PC-9 (cell line): ENCODE results near the gene CACNA1I. TPM values are rescaled to one million over a fixed set of nuclear protein-coding genes. Genes with fewer than 3 reads are reported as not detected.

ENCODE experiments used
- BruUV-seq: library from RNA; stranded (reverse); fragments of 400-500 nt; replicated peaks from 2 replicates; lab custom pipeline; 2021; lab: Mats Ljungman, UMichigan
- CTCF ChIA-PET: fragments of 300-600 bp; sonication (Branson Sonifier 250); formaldehyde crosslinking; loops from one replicate; lab custom pipeline; 2022; ENCODE audit warnings: antibody characterized with exemption; lab: Charles Lee
- POLR2A ChIA-PET: fragments of 300-600 bp; sonication (Branson Sonifier 250); formaldehyde crosslinking; loops from one replicate; lab custom pipeline; 2022; ENCODE audit warnings: antibody characterized with exemption; ENCODE audit not compliant: unreplicated experiment; lab: Charles Lee
- DNase-seq, 2 experiments: peaks; one replicate each; pipeline versions ENCODE4 v3.0.0 to v3.0.0-alpha.2; 2015 to 2022; ENCODE audit warnings: mixed read lengths in 1 of 2
- H2AFZ ChIP-seq: fragments of 200-600 bp; sonication (generic); 2 replicates; pipeline ENCODE4 v1.8.1; 2017; ENCODE audit warnings: antibody characterized with exemption
- H3F3A ChIP-seq: fragments of 200-600 bp; sonication (generic); 2 replicates; pipeline ENCODE4 v1.8.1; 2017; ENCODE audit warnings: antibody characterized with exemption, mild to moderate bottlenecking, low read depth; ENCODE audit not compliant: insufficient read depth
- H3K27ac ChIP-seq: fragments of 200-600 bp; sonication (generic); 2 replicates; pipeline ENCODE4 v1.6.1; 2016; ENCODE audit warnings: mixed run types
- H3K27me3 ChIP-seq: fragments of 200-600 bp; sonication (generic); 2 replicates; pipeline ENCODE4 v1.6.1; 2016; ENCODE audit warnings: low read depth, mixed run types; ENCODE audit not compliant: insufficient read depth
- H3K36me3 ChIP-seq: fragments of 200-600 bp; sonication (generic); 2 replicates; pipeline ENCODE4 v1.6.1; 2016; ENCODE audit warnings: low read depth, mixed run types
- H3K4me1 ChIP-seq: fragments of 200-600 bp; sonication (generic); replicated peaks from 2 replicates; pipeline ENCODE4 v1.6.1; 2016; ENCODE audit warnings: mixed run types; ENCODE audit not compliant: insufficient read depth
- H3K4me2 ChIP-seq: fragments of 200-600 bp; sonication (generic); 2 replicates; pipeline ENCODE4 v1.6.1; 2017; ENCODE audit warnings: mixed run types
- H3K4me3 ChIP-seq: fragments of 200-600 bp; sonication (generic); 2 replicates; pipeline ENCODE4 v1.6.1; 2016; ENCODE audit warnings: mixed run types
- H3K79me2 ChIP-seq: fragments of 200-600 bp; sonication (generic); 2 replicates; pipeline ENCODE4 v1.6.1; 2017; ENCODE audit warnings: low read depth, mixed run types
- H3K9me2 ChIP-seq: fragments of 200-600 bp; sonication (generic); 2 replicates; pipeline ENCODE4 v1.8.1; 2017; ENCODE audit warnings: mild to moderate bottlenecking; ENCODE audit not compliant: insufficient read depth
- H3K9me3 ChIP-seq: fragments of 200-600 bp; sonication (generic); 2 replicates; pipeline ENCODE4 v1.8.1; 2016; ENCODE audit warnings: low read depth; ENCODE audit not compliant: insufficient read depth
- H4K20me1 ChIP-seq: fragments of 200-600 bp; sonication (generic); 2 replicates; pipeline ENCODE4 v1.8.1; 2017; ENCODE audit not compliant: insufficient read depth
- CTCF ChIP-seq: fragments of 200-600 bp; sonication (generic); conservative IDR thresholded peaks from 2 replicates; pipeline ENCODE4 v1.6.1; 2017; ENCODE audit warnings: mixed run types, antibody characterized with exemption, mild to moderate bottlenecking, moderate library complexity
- EZH2 ChIP-seq: fragments of 200-600 bp; sonication (generic); IDR thresholded peaks from 2 replicates; pipeline ENCODE4 v1.8.0; 2017; ENCODE audit warnings: antibody characterized with exemption, low read depth
- intact Hi-C: fragments of 100-400 bp; cut with micrococcal nuclease; formaldehyde crosslinking; loops from one replicate; pipeline ENCODE4 v1.10.0; 2022; ENCODE audit not compliant: unreplicated experiment
- total RNA-seq: library from RNA; stranded (reverse); gene quantifications from 2 replicates; pipeline ENCODE4 v1.2.3, GENCODE V29; 2021

Gene CACNA1I
- total RNA-seq, 1 experiment from 2014 or later, result 2.8 TPM

- Histone ChIP-seq H3K9me2 (no peaks in the 10 kb centered on the region), H3F3A (no peaks in the 10 kb centered on the region), H3K4me2 (no peak overlapping the region), H3K4me1 (no peaks in the 10 kb centered on the region), H3K4me3 (no peak overlapping the region), H3K27me3 (peaks cover 60% of the 10 kb centered on the region), H3K9me3 (no peaks in the 10 kb centered on the region), H4K20me1 (no peaks in the 10 kb centered on the region), H2AFZ (no peak overlapping the region), H3K27ac (no peak overlapping the region), H3K36me3 (no peaks in the 10 kb centered on the region), H3K79me2 (no peaks in the 10 kb centered on the region)
- intact Hi-C loops, result no loop called here
- no peak for TF ChIP-seq CTCF
- TF ChIP-seq EZH2, result no peak
- ChIA-PET CTCF (interaction anchor here (0.8 kb wide), 1 partner anchor 339 kb away, joined by 3 read pairs; no protein-coding TSS in a partner anchor), POLR2A (interaction anchor here (0.6 kb wide), 1 partner anchor 171 kb away, joined by 5 read pairs; no protein-coding TSS in a partner anchor)
- BruUV-seq, result no TSS peak
- no peak for DNase-seq
These were observed 130.0 kb downstream of the CACNA1I start for GRCh38 chr22:39700565-39700964.

GRCh38 chr22:39703091-39703490, 132.5 kb downstream of the CACNA1I start:
- CTCF ChIA-PET, result no interaction called here
- H3K27me3 ChIP-seq, result peaks cover 61% of the 10 kb centered on the region

GRCh38 chr22:39703928-39704639, 133.5 kb downstream of the CACNA1I start:
- no TSS peak for BruUV-seq
- no peak overlapping the region for H3K4me2 ChIP-seq
- H3K4me3 ChIP-seq, result no peak overlapping the region
- intact Hi-C loops, result no loop called here
- no peak overlapping the region for H2AFZ ChIP-seq
- H3K27me3 ChIP-seq, result peaks cover 70% of the 10 kb centered on the region
- ChIA-PET CTCF (no interaction called here), POLR2A (no interaction called here)
- H4K20me1 ChIP-seq, result no peaks in the 10 kb centered on the region
- H3K36me3 ChIP-seq, result no peaks in the 10 kb centered on the region
- no peak for TF ChIP-seq EZH2
- no peak for TF ChIP-seq CTCF
- DNase-seq, result no peak
- no peaks in the 10 kb centered on the region for H3K9me2 ChIP-seq
- no peaks in the 10 kb centered on the region for H3K79me2 ChIP-seq
- H3K27ac ChIP-seq, result no peak overlapping the region
- H3K9me3 ChIP-seq, result no peaks in the 10 kb centered on the region
- H3F3A ChIP-seq, result no peaks in the 10 kb centered on the region
- H3K4me1 ChIP-seq, result no peaks in the 10 kb centered on the region

More at GRCh38 chr22:39703091-39703490, 132.5 kb downstream of the CACNA1I start:
- Histone ChIP-seq H3K27ac (no peak overlapping the region), H3K9me2 (no peaks in the 10 kb centered on the region), H3K79me2 (no peaks in the 10 kb centered on the region), H3K9me3 (no peaks in the 10 kb centered on the region), H3K4me1 (no peaks in the 10 kb centered on the region), H3K36me3 (no peaks in the 10 kb centered on the region), H2AFZ (no peak overlapping the region), H3K4me3 (no peak overlapping the region), H3K4me2 (no peak overlapping the region), H4K20me1 (no peaks in the 10 kb centered on the region), H3F3A (no peaks in the 10 kb centered on the region)
- no peak for DNase-seq
- no TSS peak for BruUV-seq
- POLR2A ChIA-PET, result no interaction called here
- intact Hi-C loops, result no loop called here
- TF ChIP-seq EZH2 (no peak), CTCF (no peak)
